Suprapubic skin (tissue), 4 donors: Measurements from ENCODE around the gene DDX1. TPM values are rescaled to one million over a fixed set of nuclear protein-coding genes. Genes with fewer than 3 reads are reported as not detected.

Source experiments
- DNase-seq, 2 donors: peaks; one replicate each; pipeline ENCODE4 v3.0.0-alpha.2; 2019; ENCODE audit warnings: low spot score in 2 of 2
- H3K27ac ChIP-seq: fragments of 200-600 bp; sonication (generic); one replicate; pipeline ENCODE4 v1.5.1; 2019
- H3K27me3 ChIP-seq: fragments of 200-600 bp; sonication (generic); one replicate; pipeline ENCODE4 v1.5.1; 2019
- H3K36me3 ChIP-seq: fragments of 200-600 bp; sonication (generic); one replicate; pipeline ENCODE4 v1.5.1; 2019
- H3K4me1 ChIP-seq: fragments of 200-600 bp; sonication (generic); one replicate; pipeline ENCODE4 v1.5.1; 2019
- H3K4me3 ChIP-seq: fragments of 200-600 bp; sonication (generic); one replicate; pipeline ENCODE4 v1.5.1; 2019; ENCODE audit warnings: mild to moderate bottlenecking
- H3K9me3 ChIP-seq: fragments of 200-600 bp; sonication (generic); one replicate; pipeline ENCODE4 v1.5.1; 2019
- CTCF ChIP-seq, 2 donors: fragments of 200-600 bp in 1 of 2; fragments of 450-650 bp in 1 of 2; sonication (generic) in 1 of 2; IDR thresholded peaks; one replicate each; pipeline ENCODE4 v1.5.1; 2016 to 2019; ENCODE audit warnings: antibody characterized with exemption in 2 of 2, mild to moderate bottlenecking in 1 of 2, moderate library complexity in 1 of 2
- EP300 ChIP-seq: sonication (generic); formaldehyde crosslinking; IDR thresholded peaks from one replicate; pipeline ENCODE4 v1.6.1; 2017; ENCODE audit warnings: antibody characterized with exemption
- POLR2A ChIP-seq, 2 donors: fragments of 450-650 bp; IDR thresholded peaks; one replicate each; pipeline ENCODE4 v1.6.1; 2017; ENCODE audit warnings: antibody characterized with exemption in 2 of 2, mild to moderate bottlenecking in 2 of 2, moderate library complexity in 2 of 2
- POLR2AphosphoS5 ChIP-seq, 3 donors: sonication (generic); formaldehyde crosslinking; IDR thresholded peaks; one replicate each; pipeline ENCODE4 v1.6.1; 2017; ENCODE audit warnings: antibody characterized with exemption in 3 of 3
- WGBS: methylation state at CpG from one replicate; pipeline ENCODE4 v1.1.5; 2018; 5-methylcytosine and 5-hydroxymethylcytosine counted together
- total RNA-seq, 4 donors: library from RNA; depleted of rRNA; stranded (reverse); fragments of >200 nt; gene quantifications; one replicate each; pipeline ENCODE4 v1.1.0, GENCODE V29; 2016

DDX1 gene
- total RNA-seq, 4 donors from 2014 or later = 40.9 to 62.1 (median 51.8) TPM

- DNase-seq = no peak
- Histone ChIP-seq H3K9me3 (no peaks in the 10 kb centered on the region), H3K36me3 (no peaks in the 10 kb centered on the region), H3K27me3 (peaks cover 4% of the 10 kb centered on the region), H3K4me1 (peaks cover 18% of the 10 kb centered on the region), H3K27ac (no peak overlapping the region), H3K4me3 (no peak overlapping the region)
- TF ChIP-seq EP300 (no peak), POLR2A (IDR thresholded peaks at IDR 0.05) (no peak), POLR2AphosphoS5 (IDR thresholded peaks at IDR 0.05) (no peak), CTCF (IDR thresholded peaks at IDR 0.05) (no peak)
- 52% methylated on average over 16 of the region's 16 CpGs for WGBS
These were observed 75.5 kb downstream of the DDX1 start for GRCh38 chr2:15666861-15667808.

GRCh38 chr2:15667809-15668556 lies 76.3 kb downstream of the DDX1 start:
- Histone ChIP-seq H3K4me3 (no peak overlapping the region), H3K9me3 (no peaks in the 10 kb centered on the region), H3K4me1 (peaks cover 18% of the 10 kb centered on the region), H3K27ac (no peak overlapping the region), H3K27me3 (peaks cover 4% of the 10 kb centered on the region), H3K36me3 (no peaks in the 10 kb centered on the region)
- no peak for DNase-seq
- WGBS = 78% methylated on average over 4 of the region's 4 CpGs
- TF ChIP-seq POLR2A (IDR thresholded peaks at IDR 0.05) (no peak), POLR2AphosphoS5 (IDR thresholded peaks at IDR 0.05) (no peak), CTCF (IDR thresholded peaks at IDR 0.05) (no peak), EP300 (no peak)

- H3K9me3 ChIP-seq = no peaks in the 10 kb centered on the region
- TF ChIP-seq EP300 (no peak), POLR2AphosphoS5 (IDR thresholded peaks at IDR 0.05) (no peak), POLR2A (IDR thresholded peaks at IDR 0.05) (no peak), CTCF (IDR thresholded peaks at IDR 0.05) (no peak)
- H3K36me3 ChIP-seq = no peaks in the 10 kb centered on the region
- DNase-seq = no peak
- peaks cover 4% of the 10 kb centered on the region for H3K27me3 ChIP-seq
- no peak overlapping the region for H3K4me3 ChIP-seq
- H3K4me1 ChIP-seq = peaks cover 18% of the 10 kb centered on the region
- no peak overlapping the region for H3K27ac ChIP-seq
- WGBS = 73% methylated on average over 10 of the region's 10 CpGs
These were observed 77.1 kb downstream of the DDX1 start for GRCh38 chr2:15668611-15669305.

GRCh38 chr2:15669375-15669910 lies 77.8 kb downstream of the DDX1 start:
- no peak for TF ChIP-seq POLR2AphosphoS5 (IDR thresholded peaks at IDR 0.05)
- TF ChIP-seq CTCF (IDR thresholded peaks at IDR 0.05) = no peak
- TF ChIP-seq POLR2A (IDR thresholded peaks at IDR 0.05) = no peak
- no peak for TF ChIP-seq EP300
- 93% methylated on average over 6 of the region's 6 CpGs for WGBS
- no peak for DNase-seq
- no peaks in the 10 kb centered on the region for H3K9me3 ChIP-seq
- H3K27me3 ChIP-seq = peaks cover 4% of the 10 kb centered on the region
- H3K4me3 ChIP-seq = no peak overlapping the region
- H3K4me1 ChIP-seq = peaks cover 18% of the 10 kb centered on the region
- H3K36me3 ChIP-seq = no peaks in the 10 kb centered on the region
- no peak overlapping the region for H3K27ac ChIP-seq
